Panc1 (cell line): ENCODE results near the gene GPC3.

Experiments used
- TF ChIP-seq, protein P1 (sequence below): fragments of 450-650 bp; IDR thresholded peaks from 2 replicates; pipeline ENCODE4 v1.5.1; 2017; ENCODE audit warnings: mild to moderate bottlenecking
- TF ChIP-seq, protein P2 (sequence below), 2 experiments: IDR thresholded peaks; 2 replicates each; pipeline ENCODE4 v1.6.1; 2011 to 2012; ENCODE audit warnings: low read depth in 2 of 2, control low read depth in 1 of 2, low read length in 1 of 2, mild to moderate bottlenecking in 1 of 2, moderate library complexity in 1 of 2; ENCODE audit not compliant: insufficient read depth in 1 of 2

DNA sequence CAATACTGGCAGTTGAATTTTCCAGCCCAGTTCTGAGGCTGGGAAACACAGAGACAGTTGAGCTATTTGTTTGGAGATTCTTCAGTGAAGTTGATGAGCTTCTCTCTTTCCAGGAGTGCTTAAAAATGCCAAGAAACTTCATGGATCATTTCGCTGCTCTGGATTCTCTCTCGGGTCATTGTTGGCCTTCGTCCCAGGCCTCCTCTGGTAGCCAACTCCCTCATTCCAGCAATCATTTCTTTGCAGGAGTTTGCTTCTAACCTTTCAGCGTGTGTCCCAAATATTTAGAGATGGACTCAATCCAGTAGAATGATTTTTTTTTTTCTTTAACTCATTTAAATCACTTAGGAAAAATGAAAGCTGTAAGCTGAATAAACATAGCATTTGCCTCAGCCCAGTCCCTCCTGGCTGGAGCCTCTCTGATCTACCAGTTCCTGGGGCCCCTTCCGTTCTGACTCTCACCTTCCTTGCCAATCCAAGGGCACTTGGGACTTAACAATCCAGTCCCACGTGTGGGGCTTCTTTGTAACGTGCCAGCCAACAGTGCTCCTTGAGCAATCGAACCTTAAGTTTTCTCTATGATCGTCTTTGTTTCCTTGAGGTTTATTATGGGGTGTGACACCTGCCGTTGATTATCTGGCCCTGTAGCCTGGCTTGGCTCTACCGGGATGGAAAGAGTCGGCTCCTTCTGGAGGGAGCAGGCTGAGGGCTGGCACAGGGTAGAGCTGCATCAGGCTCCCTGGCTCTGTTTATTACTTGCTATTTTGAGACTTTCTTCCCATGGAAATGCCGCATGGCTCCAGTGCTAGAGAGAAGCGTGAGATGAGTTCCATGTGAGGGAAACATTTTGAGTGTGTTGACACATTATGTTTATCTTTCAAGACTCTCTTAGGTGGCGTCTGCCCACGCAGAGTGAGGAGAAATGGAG is 489.7 kb downstream of the GPC3 start:
- TF ChIP-seq, protein P1, sequence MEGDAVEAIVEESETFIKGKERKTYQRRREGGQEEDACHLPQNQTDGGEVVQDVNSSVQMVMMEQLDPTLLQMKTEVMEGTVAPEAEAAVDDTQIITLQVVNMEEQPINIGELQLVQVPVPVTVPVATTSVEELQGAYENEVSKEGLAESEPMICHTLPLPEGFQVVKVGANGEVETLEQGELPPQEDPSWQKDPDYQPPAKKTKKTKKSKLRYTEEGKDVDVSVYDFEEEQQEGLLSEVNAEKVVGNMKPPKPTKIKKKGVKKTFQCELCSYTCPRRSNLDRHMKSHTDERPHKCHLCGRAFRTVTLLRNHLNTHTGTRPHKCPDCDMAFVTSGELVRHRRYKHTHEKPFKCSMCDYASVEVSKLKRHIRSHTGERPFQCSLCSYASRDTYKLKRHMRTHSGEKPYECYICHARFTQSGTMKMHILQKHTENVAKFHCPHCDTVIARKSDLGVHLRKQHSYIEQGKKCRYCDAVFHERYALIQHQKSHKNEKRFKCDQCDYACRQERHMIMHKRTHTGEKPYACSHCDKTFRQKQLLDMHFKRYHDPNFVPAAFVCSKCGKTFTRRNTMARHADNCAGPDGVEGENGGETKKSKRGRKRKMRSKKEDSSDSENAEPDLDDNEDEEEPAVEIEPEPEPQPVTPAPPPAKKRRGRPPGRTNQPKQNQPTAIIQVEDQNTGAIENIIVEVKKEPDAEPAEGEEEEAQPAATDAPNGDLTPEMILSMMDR: no peak
- TF ChIP-seq, protein P2, sequence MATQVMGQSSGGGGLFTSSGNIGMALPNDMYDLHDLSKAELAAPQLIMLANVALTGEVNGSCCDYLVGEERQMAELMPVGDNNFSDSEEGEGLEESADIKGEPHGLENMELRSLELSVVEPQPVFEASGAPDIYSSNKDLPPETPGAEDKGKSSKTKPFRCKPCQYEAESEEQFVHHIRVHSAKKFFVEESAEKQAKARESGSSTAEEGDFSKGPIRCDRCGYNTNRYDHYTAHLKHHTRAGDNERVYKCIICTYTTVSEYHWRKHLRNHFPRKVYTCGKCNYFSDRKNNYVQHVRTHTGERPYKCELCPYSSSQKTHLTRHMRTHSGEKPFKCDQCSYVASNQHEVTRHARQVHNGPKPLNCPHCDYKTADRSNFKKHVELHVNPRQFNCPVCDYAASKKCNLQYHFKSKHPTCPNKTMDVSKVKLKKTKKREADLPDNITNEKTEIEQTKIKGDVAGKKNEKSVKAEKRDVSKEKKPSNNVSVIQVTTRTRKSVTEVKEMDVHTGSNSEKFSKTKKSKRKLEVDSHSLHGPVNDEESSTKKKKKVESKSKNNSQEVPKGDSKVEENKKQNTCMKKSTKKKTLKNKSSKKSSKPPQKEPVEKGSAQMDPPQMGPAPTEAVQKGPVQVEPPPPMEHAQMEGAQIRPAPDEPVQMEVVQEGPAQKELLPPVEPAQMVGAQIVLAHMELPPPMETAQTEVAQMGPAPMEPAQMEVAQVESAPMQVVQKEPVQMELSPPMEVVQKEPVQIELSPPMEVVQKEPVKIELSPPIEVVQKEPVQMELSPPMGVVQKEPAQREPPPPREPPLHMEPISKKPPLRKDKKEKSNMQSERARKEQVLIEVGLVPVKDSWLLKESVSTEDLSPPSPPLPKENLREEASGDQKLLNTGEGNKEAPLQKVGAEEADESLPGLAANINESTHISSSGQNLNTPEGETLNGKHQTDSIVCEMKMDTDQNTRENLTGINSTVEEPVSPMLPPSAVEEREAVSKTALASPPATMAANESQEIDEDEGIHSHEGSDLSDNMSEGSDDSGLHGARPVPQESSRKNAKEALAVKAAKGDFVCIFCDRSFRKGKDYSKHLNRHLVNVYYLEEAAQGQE (IDR thresholded peaks at IDR 0.05; ENCODE audit: insufficient read depth in 1 of 2, low read depth in 2 of 2, low read length in 1 of 2): no peak
